Sigmoid colon (tissue), 3 donors: Measurements from ENCODE around the gene CYP4V2.
A peak's percentile ranks its signal among the peaks of the same experiment; 100 is the strongest.

ENCODE experiments used
- POLR2A ChIP-seq, 2 donors: fragments of 450-650 bp; IDR thresholded peaks; one replicate each; pipeline ENCODE4 v1.6.1; 2016; ENCODE audit warnings: antibody characterized with exemption in 2 of 2, mild to moderate bottlenecking in 2 of 2, moderate library complexity in 2 of 2
- TF ChIP-seq, protein P1 (sequence below), 4 experiments: fragments of 450-650 bp in 3 of 4; fragments of 200-600 bp in 1 of 4; IDR thresholded peaks; one replicate each; pipeline ENCODE4 v1.5.1; 2016 to 2019; ENCODE audit warnings: antibody characterized with exemption in 4 of 4, mild to moderate bottlenecking in 3 of 4, moderate library complexity in 2 of 4

DNA sequence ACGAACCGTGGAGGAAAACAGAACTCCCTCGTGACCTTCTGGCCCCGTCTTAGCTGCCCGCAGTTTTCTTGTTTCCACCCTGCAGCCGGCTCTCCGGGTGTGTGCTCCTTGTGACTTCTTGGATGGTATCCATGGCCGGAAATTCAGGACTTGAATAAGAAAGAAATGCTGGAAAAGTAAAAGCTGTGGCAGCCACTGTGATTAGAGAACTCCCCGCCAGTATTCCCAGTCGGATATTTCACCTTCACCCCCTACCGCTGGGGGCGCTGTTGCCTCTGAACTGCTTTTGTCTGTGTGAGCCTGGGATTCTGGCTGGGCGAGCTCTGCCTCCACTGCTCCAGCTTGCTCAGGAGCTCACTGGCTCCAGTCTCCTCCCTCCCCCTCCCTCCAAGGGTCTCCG, 41.5 kb upstream of the CYP4V2 start:
- TF ChIP-seq, protein P1, sequence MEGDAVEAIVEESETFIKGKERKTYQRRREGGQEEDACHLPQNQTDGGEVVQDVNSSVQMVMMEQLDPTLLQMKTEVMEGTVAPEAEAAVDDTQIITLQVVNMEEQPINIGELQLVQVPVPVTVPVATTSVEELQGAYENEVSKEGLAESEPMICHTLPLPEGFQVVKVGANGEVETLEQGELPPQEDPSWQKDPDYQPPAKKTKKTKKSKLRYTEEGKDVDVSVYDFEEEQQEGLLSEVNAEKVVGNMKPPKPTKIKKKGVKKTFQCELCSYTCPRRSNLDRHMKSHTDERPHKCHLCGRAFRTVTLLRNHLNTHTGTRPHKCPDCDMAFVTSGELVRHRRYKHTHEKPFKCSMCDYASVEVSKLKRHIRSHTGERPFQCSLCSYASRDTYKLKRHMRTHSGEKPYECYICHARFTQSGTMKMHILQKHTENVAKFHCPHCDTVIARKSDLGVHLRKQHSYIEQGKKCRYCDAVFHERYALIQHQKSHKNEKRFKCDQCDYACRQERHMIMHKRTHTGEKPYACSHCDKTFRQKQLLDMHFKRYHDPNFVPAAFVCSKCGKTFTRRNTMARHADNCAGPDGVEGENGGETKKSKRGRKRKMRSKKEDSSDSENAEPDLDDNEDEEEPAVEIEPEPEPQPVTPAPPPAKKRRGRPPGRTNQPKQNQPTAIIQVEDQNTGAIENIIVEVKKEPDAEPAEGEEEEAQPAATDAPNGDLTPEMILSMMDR (IDR thresholded peaks at IDR 0.05) = peak in 3 of 4 experiments; percentile 13 to 35 (median 29)
- no peak for TF ChIP-seq POLR2A (IDR thresholded peaks at IDR 0.05)
